HUES64 (cell line): ENCODE measurements around the gene BACH1.
A peak's percentile ranks its signal among the peaks of the same experiment; 100 is the strongest.

Source experiments
- H3K27ac ChIP-seq: 2 replicates; pipeline ENCODE4 v1.7.0; 2013; ENCODE audit warnings: low read depth, low read length, inconsistent platforms
- H3K27me3 ChIP-seq: 2 replicates; pipeline ENCODE4 v1.6.1; 2013; ENCODE audit warnings: mild to moderate bottlenecking, low read length; ENCODE audit not compliant: insufficient read depth
- H3K36me3 ChIP-seq: 2 replicates; pipeline ENCODE4 v1.6.1; 2013; ENCODE audit warnings: mild to moderate bottlenecking, low read length; ENCODE audit not compliant: insufficient read depth
- H3K4me1 ChIP-seq: 2 replicates; pipeline ENCODE4 v1.6.1; 2013; ENCODE audit warnings: mild to moderate bottlenecking, low read length, moderate library complexity; ENCODE audit not compliant: insufficient read depth
- H3K4me3 ChIP-seq: 2 replicates; pipeline ENCODE4 v1.5.1; 2013; ENCODE audit warnings: mild to moderate bottlenecking, low read length, moderate library complexity
- H3K9ac ChIP-seq: 2 replicates; pipeline ENCODE4 v1.6.1; 2013; ENCODE audit warnings: mild to moderate bottlenecking, low read depth, low read length
- H3K9me3 ChIP-seq: 2 replicates; pipeline ENCODE4 v1.6.1; 2013; ENCODE audit warnings: low read depth, low read length; ENCODE audit not compliant: insufficient read depth
- WGBS: fragments of 150-250, 120-280 bp; methylation state at CpG from one replicate; pipeline ENCODE4 v1.1.7; 2013; ENCODE audit warnings: missing lambda C conversion rate; 5-methylcytosine and 5-hydroxymethylcytosine counted together

BACH1 gene

DNA sequence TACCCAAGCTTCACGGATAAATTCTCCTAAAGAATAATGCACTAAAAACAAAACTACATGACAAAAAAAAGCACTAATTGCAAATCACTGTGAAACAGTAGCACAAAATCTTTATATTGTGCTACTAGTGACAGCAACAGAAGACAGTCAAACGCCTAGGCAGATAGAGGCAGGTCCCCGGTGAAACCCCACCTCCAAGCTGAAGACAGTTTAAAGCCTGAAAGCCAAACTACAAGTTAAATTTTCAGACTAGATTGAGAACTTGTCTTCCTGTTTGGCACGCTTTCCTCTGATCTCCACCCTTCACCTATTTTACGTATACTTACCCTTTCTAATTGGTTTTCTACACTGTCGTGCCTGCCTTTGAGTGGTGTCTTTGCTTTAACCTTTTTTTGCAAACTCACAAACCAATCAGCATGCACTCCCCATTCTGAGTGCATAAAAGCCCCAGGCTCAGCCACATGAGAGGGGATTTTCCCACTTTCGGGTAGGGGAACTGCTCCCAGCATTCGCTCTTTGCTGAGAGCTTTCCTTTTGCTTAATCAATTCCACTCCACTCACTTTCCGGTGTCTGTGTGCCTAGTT lies 3.6 kb upstream of the BACH1 start:
- no peaks in the 10 kb centered on the region for H3K36me3 ChIP-seq
- H3K9me3 ChIP-seq = no peaks in the 10 kb centered on the region
- no peak overlapping the region for H3K9ac ChIP-seq
- no peak overlapping the region for H3K27ac ChIP-seq
- H3K4me3 ChIP-seq = no peak overlapping the region
- 96% methylated on average over 9 of the region's 9 CpGs for WGBS
- H3K27me3 ChIP-seq = peaks cover 11% of the 10 kb centered on the region
- no peaks in the 10 kb centered on the region for H3K4me1 ChIP-seq

DNA sequence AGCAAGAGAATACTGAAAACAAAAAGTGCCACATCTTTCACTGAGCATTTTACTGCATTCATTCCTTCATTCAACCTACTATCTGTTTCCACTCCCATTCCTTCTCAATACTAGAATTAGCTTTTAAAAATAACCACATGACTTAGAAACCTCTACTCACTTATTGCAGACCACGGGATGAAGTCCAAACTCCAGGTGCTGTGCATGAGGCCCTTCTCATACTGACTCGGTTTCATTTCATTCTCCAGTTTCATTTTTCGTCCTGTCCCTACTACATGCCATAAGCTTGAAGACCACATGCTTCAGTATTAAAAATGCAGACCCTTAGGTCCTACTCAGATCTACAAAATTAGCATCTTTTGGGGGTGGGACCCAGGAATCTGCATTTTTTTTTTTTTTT lies 2.3 kb upstream of the BACH1 start:
- Histone ChIP-seq H3K4me3 (no peak overlapping the region), H3K9me3 (no peaks in the 10 kb centered on the region), H3K9ac (no peak overlapping the region), H3K27me3 (peaks cover 11% of the 10 kb centered on the region), H3K36me3 (no peaks in the 10 kb centered on the region), H3K27ac (no peak overlapping the region), H3K4me1 (peaks cover 10% of the 10 kb centered on the region)
- 88% methylated on average over 3 of the region's 3 CpGs for WGBS

DNA sequence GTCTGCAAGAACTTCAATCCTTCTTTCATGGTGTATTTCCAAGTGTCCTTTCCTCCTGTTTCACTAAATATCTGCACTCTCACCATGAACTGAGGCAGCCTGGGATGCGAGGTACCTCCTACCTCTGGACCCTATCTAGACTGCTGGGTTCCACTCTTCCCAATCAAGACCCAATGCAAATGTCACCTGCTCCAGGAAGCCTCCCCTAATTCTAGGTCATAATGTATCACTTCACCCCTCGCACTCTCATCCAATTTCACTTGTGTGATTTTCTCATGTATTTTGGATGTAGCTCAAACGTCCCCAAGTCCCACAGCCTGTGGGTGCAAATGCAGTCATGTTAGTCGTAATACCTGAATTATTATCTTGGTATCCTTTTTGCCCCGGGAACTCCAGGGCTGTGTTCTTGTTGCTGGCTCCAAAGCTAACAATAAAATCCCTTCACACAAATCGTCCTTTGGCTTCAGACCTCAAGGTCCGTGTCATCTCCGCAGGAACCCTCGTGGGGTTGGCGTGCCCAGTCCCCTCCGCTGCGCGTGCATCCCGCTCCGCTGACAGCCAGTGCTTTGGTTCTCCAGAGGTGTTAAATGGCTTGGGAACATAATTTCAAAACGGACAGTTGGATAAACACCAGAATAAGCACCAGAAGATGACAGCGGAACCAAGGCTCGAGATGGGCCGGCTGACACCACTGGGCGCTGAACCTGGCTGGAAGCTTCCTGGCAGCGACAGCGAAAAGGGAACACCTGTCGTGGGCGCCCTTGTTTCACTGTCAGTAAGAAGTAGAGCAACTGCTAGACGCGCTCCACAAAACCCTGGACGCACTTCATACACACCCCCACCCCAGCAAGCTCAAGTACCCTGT lies 1.0 kb upstream of the BACH1 start:
- no peak overlapping the region for H3K27ac ChIP-seq
- 0 out of 2 replicates have a peak overlapping the region, but pooled peaks have one; percentile 28 for H3K9ac ChIP-seq
- WGBS = 88% methylated on average over 27 of the region's 27 CpGs
- no peaks in the 10 kb centered on the region for H3K9me3 ChIP-seq
- peak overlapping the region; percentile 77 for H3K4me3 ChIP-seq
- peaks cover 11% of the 10 kb centered on the region for H3K27me3 ChIP-seq
- peaks cover 21% of the 10 kb centered on the region for H3K4me1 ChIP-seq
- no peaks in the 10 kb centered on the region for H3K36me3 ChIP-seq

DNA sequence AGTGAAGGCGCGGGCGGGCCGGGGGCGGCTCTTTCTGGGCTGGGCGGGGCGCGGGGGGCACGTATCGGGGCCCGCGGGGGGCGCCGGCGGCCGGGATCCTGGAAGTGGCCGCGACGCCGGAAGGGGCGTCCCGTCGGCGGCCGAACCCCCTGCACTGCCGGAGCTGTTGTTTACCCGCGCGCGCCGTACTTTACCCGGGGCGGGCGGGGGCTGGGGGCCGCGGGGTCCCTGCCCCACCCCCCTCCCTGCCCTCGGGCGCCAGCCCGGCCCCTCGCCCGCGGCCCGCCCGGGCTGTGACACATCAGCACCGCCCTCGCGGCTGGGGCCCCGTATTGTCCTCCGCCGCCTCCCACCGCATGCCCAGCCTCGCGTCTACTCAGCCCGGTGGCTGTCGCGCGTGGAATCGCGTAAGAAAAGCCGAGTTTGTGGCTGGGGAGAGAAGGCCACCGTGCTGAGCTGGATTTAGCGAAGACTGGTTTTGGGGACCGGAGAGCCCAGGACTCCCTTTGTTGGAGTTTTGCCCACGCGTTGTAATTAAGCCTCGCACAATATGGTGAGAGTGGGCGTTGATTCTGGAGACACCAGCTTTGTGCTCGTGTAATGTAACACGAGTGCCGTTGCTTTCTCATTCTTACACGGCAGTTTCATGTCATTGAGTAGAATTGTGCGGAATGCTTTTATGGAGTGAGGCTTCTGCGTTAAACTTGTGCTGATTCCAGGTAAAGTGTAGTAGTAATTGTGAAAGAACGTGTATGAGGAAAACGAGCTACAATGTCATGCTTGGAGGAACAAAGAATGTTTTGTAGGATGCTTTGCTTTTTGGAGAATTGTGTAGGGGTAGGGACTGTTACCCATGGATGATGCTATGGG lies 559 bp downstream of the BACH1 start:
- H3K36me3 ChIP-seq = no peaks in the 10 kb centered on the region
- H3K27ac ChIP-seq = peak overlapping the region; percentile 94
- H3K9me3 ChIP-seq = no peaks in the 10 kb centered on the region
- H3K27me3 ChIP-seq = peaks cover 11% of the 10 kb centered on the region
- peak overlapping the region; percentile 89 for H3K9ac ChIP-seq
- under 1% methylated on average over 75 of the region's 75 CpGs for WGBS
- H3K4me1 ChIP-seq = peaks cover 21% of the 10 kb centered on the region
- H3K4me3 ChIP-seq = peak overlapping the region; percentile 77

DNA sequence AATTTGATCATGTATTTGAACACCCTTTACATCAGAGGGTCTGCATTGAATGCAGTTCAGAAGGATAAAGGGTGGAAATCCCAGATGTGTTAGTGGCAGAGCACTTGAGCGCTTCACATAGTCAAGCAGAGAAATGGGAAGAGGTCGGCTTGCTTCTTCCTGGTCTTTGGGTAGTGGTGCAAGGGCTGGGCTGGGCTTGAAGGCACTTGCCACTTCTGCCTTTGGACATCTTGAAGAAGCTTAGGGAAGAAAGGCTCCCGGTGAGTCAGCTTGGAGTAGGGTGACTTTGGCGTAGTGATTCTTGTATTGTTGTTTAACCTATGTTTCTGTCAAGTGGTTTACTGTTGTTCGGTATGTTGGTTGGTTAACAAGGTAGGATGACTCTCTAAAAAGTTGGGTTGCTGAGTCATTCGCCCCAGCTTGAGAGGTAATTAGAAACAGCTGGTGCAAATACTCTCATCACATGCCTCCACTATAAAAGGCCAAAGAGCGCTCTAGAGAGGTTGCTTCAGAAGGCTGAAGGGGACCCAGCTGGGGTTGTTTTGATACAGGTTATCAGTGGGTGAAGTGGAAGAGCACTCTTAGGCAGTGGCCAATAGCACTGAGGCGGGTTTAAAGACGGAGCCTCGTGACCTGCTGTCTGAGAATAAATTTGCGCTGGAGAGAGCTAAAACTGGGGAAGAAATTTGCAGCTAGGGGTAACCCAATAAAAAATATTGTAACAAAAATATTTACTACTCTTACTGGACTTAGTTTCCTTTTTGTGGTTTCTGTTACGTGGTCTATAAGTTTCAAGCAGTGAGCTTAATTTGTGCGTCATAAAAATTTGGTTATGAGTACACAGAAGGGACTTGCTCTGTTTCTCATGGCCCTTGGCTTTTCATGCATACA lies 1.4 kb downstream of the BACH1 start:
- 24% methylated on average over 12 of the region's 13 CpGs for WGBS
- Histone ChIP-seq H3K36me3 (no peaks in the 10 kb centered on the region), H3K4me1 (peaks cover 28% of the 10 kb centered on the region), H3K9me3 (no peaks in the 10 kb centered on the region), H3K9ac (peak overlapping the region; percentile 89), H3K4me3 (peak overlapping the region; percentile 77), H3K27me3 (peaks cover 11% of the 10 kb centered on the region), H3K27ac (peak overlapping the region; percentile 94)

DNA sequence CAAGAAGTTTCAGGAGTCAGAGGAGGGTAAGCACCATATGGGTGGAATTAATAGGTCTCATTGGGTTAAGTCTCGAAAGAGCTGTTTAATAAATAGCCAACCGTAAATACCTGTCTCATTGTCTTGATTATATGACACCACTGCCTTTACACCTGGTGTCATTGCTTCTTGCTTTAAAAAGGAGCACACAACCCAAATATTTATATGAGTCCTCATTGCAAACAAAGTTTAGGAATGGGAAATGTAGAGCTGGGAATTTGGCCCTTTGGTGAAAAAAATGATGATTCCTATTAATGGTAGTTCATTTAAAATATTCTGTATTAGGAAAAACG lies 2.1 kb downstream of the BACH1 start:
- Histone ChIP-seq H3K27ac (no peak overlapping the region), H3K4me1 (peaks cover 28% of the 10 kb centered on the region), H3K4me3 (peak overlapping the region; percentile 77), H3K36me3 (no peaks in the 10 kb centered on the region), H3K27me3 (peaks cover 11% of the 10 kb centered on the region), H3K9ac (peak overlapping the region; percentile 9; the same call in 1 of the 2 replicates), H3K9me3 (no peaks in the 10 kb centered on the region)
- WGBS = 68% methylated on average over 3 of the region's 3 CpGs

DNA sequence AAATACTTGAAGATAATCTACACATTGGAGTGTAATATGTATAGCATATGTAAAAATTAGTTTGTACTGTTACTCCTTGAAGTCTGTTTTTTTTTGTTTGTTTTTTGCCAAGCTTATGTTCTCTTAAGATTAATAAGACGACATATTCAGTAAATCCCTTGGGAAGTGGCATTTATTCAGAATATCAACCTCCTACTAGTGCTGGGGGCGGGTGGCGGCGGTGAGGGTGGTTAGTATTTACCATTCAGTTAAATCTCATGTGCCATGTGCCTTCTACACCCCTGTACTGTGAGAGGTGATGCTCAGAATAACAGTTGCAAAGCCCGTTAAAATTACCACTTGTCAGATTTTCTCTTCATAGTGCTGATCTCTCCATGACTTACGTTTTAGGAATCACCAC lies 3.0 kb downstream of the BACH1 start:
- Histone ChIP-seq H3K36me3 (no peaks in the 10 kb centered on the region), H3K9ac (no peak overlapping the region), H3K9me3 (no peaks in the 10 kb centered on the region), H3K27me3 (peaks cover 11% of the 10 kb centered on the region), H3K27ac (no peak overlapping the region), H3K4me1 (peaks cover 33% of the 10 kb centered on the region), H3K4me3 (peak overlapping the region; percentile 77; the same call in 1 of the 2 replicates)
- WGBS = 33% methylated on average over 2 of the region's 6 CpGs

DNA sequence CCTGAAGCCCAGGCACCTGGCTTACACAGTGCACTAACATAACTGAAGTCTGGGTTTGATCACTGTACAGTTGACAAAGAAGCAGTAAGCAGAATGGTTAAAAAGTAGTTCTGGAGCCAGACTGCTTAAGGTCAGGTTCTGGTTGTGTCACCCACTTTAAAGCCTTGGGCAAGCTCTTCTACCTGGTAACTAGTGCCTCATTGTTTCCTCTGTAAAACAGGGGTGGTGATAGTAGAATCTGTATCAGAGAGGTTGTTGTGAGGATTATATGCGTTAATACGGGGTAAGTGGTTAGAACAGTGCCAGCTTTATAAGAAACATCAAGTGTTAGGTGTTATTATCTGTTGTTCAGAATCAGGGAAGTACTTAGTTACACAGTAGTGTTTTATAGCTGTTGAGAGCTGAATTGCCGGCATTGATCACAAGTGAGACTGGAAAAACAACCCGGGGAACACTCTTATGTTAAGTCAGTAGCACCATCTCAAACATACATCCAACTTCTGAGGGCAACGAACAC lies 3.7 kb downstream of the BACH1 start:
- Histone ChIP-seq H3K4me1 (peaks cover 38% of the 10 kb centered on the region), H3K27ac (no peak overlapping the region), H3K9ac (no peak overlapping the region), H3K27me3 (peaks cover 10% of the 10 kb centered on the region), H3K36me3 (no peaks in the 10 kb centered on the region), H3K4me3 (no peak overlapping the region), H3K9me3 (no peaks in the 10 kb centered on the region)
- WGBS = 87% methylated on average over 5 of the region's 5 CpGs

DNA sequence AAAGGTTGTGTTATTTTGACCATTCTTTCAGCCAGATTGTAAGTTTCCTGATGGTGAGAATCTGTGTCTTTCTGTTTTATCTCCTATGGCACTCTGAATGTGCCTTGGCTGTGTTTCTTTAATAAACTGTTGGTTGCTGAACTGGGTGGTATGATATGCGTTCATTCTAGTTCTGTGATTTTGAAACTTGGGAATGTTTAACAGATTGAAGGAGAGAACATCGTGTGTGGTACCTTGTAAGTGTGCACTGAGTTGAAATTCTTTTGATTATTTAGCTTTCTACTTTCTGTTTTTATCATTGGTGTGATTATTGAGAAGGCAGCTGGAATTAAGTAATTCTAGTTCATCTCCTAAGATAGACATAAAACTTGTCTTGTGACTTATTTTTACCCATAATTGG lies 4.6 kb downstream of the BACH1 start:
- no peak overlapping the region for H3K9ac ChIP-seq
- H3K4me3 ChIP-seq = no peak overlapping the region
- H3K27me3 ChIP-seq = peaks cover under 1% of the 10 kb centered on the region; the same call in 1 of the 2 replicates
- no peaks in the 10 kb centered on the region for H3K9me3 ChIP-seq
- peaks cover 38% of the 10 kb centered on the region for H3K4me1 ChIP-seq
- H3K27ac ChIP-seq = no peak overlapping the region
- H3K36me3 ChIP-seq = no peaks in the 10 kb centered on the region
- 97% methylated on average over 2 of the region's 2 CpGs for WGBS

DNA sequence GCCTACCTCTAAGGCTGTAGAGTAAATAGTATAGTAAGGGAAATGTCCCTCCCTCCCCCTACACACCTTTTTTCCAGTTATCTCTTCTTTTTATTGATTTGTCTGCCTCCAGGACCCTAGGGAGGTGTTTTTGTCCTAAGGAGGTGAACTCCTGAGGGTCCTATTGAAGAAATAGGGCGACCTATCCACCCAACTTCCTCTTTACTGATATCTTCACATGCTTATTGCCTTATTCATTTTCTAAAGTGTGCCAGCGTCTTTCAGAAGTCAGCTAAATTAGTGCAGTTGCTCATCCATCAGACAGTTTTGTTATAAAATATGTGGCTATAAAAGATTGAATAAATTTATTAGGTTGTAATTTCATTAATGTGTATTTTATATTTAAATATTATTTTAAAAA lies 5.9 kb downstream of the BACH1 start:
- H3K27ac ChIP-seq = no peak overlapping the region
- H3K9ac ChIP-seq = no peak overlapping the region
- WGBS = 83% methylated on average over 2 of the region's 2 CpGs
- H3K27me3 ChIP-seq = no peaks in the 10 kb centered on the region
- peaks cover 38% of the 10 kb centered on the region for H3K4me1 ChIP-seq
- H3K9me3 ChIP-seq = no peaks in the 10 kb centered on the region
- no peaks in the 10 kb centered on the region for H3K36me3 ChIP-seq
- no peak overlapping the region for H3K4me3 ChIP-seq
